ENCODE data around the gene ARID3B. TPM values are rescaled to one million over a fixed set of nuclear protein-coding genes. Genes with fewer than 3 reads are reported as not detected.

Gene ARID3B
- total RNA-seq, 1 donor from 2014 or later: 3.7 TPM

DNA sequence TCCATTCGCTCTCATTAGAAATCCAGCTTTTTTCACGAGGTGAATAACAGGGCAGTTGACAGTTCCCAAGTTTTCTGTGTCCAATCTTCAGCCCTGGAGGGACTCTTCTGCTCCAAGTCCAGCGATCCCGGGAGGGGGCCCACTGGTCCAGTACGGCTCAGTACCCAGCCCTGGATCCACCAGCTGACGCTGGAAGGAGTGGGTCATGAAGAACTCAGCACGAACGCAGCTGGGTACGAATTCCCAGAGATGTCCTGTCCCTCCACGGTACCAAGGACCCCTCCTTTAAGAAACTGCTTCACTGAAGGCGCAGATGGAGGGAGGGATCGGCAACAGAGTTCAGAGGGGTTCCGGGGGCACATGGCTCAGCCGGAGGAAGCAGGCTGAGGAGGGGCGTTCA is 58.1 kb downstream of the ARID3B start:
- no peak for ATAC-seq
- DNase-seq (ENCODE audit: low spot score): no peak

DNA sequence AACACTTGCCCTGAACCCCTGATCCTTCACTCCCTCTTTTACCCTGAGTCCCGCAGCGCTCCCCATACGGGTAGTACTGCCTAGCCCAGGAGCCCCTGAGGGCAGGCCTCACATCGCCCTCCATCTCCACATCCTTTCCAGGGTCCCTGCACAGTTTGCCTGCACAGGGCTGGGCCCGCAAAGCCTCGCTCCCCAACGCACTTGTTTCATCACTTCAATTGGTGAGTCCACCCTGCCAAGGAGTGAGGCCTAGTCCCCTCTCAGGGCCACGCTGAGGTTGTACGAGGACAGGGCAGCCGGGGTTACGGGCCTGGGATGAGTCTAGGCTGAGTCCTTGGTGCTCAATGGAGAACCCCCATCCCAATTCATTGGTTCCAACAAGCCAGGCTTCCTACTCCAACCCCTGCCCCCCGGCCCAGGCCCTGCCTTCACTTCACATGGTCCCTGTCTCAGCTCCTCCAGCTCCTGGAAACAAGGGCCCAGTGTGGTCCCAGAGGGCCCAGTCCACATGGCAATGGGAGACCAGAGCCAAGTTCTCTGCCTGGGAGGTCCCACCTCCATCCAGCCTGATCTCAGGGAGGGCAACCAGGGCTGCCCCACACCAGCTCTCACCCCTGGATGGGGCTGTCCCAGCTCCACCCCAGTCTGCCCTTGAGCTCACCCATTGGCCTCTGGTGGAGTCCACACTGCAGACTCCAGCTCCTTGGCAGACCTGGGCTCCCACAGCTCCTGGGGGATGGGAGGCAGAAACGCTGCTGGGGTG is 62.2 kb downstream of the ARID3B start:
- ATAC-seq (no peak), DNase-seq (ENCODE audit: low spot score) (no peak)

GRCh38 chr15:74603789-74604705 is 63.0 kb downstream of the ARID3B start:
- DNase-seq (ENCODE audit: low spot score) (no peak), ATAC-seq (peak; percentile 5)

GRCh38 chr15:74604983-74605794 is 64.2 kb downstream of the ARID3B start:
- ATAC-seq (no peak), DNase-seq (ENCODE audit: low spot score) (no peak)

- no peak for ATAC-seq
- DNase-seq (ENCODE audit: low spot score): no peak
Measured at GRCh38 chr15:74605795-74606150, 64.8 kb downstream of the ARID3B start.

DNA sequence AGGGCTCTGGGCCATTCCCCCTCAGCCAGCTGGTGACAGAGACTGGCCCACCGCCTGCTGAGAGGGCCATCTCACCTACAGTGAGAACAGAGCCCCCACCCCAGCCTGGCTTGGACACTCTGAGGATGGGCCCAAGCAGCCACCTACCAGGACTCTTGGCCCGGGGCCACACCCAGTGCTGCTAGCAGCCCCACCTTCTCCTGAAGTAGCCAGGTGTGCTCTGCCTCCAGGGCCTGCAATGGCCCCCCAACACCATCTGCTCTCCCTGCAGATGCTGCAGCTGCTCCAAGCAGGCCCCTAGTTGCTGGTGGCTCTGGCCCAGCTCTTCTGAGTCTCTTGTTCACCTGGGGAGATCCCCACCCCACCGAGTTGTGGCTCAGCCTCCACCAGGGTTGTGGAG is 67.8 kb downstream of the ARID3B start:
- no peak for DNase-seq (ENCODE audit: low spot score)

GRCh38 chr15:74609938-74610301 is 68.9 kb downstream of the ARID3B start:
- no peak for DNase-seq (ENCODE audit: low spot score)
- ATAC-seq: no peak

More for the DNA sequence above, 67.8 kb downstream of the ARID3B start:
- ATAC-seq: no peak

DNA sequence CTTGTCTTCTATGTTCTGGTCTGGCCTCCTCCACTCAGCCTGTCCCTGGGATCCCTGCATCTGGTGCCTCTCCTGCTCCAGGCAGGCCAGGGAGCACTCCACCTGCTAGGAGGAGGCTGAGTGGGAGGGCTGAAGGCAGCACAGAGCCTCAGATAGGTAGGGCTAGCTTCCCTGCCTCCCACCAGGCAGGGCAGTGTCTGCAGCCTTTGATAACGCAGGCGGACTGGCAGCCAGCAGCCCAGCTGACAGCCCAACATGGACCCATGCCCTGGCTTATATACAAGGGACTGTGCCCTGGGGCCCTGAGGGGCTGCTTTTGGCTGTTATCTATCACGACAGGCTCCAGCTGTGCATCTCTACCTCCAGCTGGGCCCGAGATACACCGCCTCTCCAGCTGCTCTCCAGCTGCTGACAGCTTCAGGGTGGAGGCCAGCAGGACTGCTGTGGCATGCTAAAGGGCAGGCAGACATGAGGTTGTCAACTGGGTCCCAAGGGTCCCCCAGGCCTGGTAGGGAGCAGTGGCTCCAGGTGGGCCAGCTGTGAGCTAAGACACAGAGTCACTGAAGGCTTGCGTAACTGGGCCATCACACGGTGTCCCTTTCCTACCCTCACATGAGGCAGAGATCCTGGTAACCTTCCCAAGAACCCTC is 69.4 kb downstream of the ARID3B start:
- ATAC-seq (no peak), DNase-seq (ENCODE audit: low spot score) (no peak)

DNA sequence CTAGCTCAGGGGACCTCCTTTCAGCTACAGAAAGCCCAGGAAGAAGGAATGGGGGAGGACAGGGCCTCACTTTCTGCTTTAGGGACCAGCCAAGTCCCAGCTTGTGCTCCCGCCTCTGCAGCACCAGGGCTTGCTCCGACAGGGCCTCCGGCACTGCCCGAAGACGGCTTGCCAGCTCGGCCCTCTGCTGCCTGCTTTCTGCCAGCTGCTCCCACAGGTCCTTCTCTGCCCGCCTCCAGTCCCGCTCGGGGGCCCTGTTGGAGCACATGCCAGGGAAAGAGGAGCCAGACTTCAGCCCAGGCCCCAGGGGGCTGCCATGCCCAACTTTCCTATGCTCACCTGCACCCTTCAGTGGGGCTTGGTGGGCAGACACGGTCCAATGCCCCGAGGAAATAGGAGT is 70.3 kb downstream of the ARID3B start:
- DNase-seq (ENCODE audit: low spot score) (no peak), ATAC-seq (no peak)

- DNase-seq (ENCODE audit: low spot score) (no peak), ATAC-seq (no peak)
Measured at GRCh38 chr15:74611834-74612233, 70.8 kb downstream of the ARID3B start.

DNA sequence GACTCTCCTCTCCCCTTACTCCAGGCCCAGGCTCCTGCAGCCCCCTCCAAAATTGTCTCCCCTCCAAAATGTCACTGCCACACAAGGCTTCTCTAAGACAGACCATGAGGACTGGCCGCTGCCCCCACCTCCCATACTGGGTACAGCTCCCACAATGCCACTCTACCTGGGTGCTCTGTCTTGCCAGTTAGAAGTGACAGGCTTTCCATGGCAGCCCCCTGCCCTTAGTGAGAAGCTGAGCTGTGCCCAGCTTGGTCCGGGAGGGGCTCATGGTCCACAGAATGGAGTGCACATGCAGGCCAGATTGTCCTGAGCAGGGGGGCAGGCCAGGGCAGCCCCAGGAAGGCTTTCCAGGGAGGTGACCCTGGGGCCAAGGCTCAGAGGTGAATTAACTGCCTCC is 71.7 kb downstream of the ARID3B start:
- DNase-seq (ENCODE audit: low spot score): no peak
- no peak for ATAC-seq

GRCh38 chr15:74613089-74613952 is 72.3 kb downstream of the ARID3B start:
- no peak for ATAC-seq
- no peak for DNase-seq (ENCODE audit: low spot score)

- DNase-seq (ENCODE audit: low spot score): no peak
- no peak for ATAC-seq
Measured at GRCh38 chr15:74613953-74614743, 73.1 kb downstream of the ARID3B start.

DNA sequence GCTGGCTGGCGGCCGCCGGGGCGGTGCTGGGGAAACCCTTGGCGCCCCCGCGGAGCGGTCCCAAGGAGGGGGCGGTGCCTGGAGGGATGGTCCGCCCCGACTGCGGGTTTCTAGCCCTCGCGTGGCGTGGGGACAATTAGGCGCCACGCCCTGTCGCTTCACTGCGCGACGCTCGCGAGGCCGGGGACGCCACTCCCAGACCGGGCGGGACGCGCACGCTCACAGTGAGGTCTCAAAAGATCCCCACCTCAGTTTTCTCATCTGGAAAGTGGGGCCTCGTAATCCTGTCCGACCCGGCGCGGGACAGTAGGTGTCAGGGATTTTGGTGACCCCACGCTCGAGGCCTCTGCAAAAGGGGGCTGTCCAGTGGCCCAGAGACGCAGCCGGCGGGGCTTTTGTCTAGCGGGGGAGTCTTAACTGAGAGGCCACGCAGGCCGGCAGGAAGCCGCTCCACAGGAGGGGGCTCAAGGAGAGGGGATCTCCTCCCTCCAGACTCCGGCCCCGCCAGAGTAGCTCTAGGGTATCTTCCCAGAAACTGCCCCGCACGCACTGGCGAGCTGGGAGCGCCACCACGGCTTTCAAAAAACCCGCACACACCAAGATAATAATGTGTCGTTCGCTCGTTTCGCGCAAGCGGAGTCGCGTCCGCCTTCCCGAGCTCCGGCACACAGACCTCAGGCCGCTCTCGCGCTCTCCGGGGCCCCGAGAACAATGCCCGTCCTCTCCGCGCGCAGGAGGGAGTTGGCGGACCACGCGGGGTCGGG is 73.9 kb downstream of the ARID3B start:
- ATAC-seq (peak; percentile 67), DNase-seq (ENCODE audit: low spot score) (peak; percentile 81)

DNA sequence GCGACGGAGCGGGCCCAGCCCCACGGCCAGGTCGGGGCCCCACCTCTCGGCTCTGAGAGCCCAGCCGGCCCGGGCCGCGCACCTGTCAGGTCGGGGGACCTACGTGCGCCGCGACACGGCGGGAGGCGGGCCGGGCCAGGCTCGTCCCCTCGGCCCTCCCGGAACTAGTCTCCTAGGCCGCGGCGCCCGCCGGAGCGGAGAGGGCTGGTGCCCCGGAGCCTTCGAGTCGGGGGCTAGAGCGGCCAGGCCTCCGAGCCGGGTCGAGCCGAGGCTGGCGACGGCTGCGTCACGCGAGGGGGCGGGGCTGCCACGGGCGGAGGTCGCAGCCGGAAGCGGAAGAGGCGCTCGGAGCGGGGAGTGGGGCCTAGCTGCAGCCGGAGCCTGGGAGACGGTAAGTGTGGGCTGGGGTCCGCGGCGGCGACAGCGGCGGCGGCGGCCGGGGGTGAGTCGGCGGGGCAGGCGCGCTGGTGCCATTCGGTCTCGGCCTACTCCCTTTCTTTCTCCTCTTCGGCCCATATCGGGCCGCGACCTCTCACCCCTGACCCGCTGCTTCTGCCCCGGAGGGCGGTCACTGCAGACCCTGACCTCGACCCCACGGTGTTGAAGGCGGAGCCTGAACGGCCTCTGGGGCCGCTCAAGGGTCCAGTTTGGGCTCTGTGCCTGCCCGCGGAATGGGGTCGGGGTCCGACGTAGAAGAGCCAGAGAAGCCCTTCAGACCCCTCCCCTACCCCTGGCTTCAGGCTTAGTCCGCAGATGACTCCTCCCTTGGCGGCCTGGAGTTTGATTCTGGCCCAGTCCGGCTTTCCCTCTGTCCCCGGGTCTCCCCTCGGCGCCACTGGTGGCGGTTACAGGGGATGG is 74.7 kb downstream of the ARID3B start, which contains the start of gene CLK3:
CLK3 (plus strand) TSS at position 329 of the 858 bp plus-strand sequence. CDS start 3,361 bp downstream, outside the sequence.
- ATAC-seq: peak; percentile 84
- peak; percentile 98 for DNase-seq (ENCODE audit: low spot score)

GRCh38 chr15:74616366-74616939 is 75.4 kb downstream of the ARID3B start:
- peak; percentile 37 for ATAC-seq
- DNase-seq (ENCODE audit: low spot score): peak; percentile 89

- ATAC-seq (no peak), DNase-seq (ENCODE audit: low spot score) (no peak)
Measured at GRCh38 chr15:74616996-74617395, 76.0 kb downstream of the ARID3B start.

All from left lobe of liver (tissue), 2 donors.